Measurements from ENCODE around the gene RIGI. TPM values are rescaled to one million over a fixed set of nuclear protein-coding genes. Genes with fewer than 3 reads are reported as not detected.

RIGI gene
- total RNA-seq, 4 donors from 2014 or later: 6.5 to 10.4 (median 8.4) TPM

DNA sequence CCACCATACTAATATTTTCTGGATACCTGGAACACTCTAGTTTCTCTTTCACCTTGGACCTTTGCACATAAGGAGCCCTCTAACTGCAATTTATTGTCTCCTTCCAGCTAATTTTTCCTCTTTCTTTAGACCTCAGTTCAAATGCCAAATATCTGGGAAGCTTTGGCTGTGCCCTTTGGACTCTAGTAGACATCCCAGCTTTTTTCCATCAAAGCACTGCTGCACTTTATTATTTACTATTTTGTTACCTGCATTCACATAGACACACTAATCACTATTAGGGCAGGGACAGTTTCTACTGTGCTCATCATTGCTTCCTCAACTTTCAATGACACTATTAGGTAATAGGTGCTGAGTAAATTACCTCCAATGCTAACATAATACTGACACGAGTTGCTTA lies 2.1 kb downstream of the RIGI start:
- Histone ChIP-seq H3K4me1 (peaks cover 9 to 37% (median 16%) of the 10 kb centered on the region in 3 donors), H3K4me3 (no peak overlapping the region), H3K27ac (no peak overlapping the region), H3K36me3 (no peaks in the 10 kb centered on the region), H3K27me3 (no peaks in the 10 kb centered on the region), H3K9me3 (no peaks in the 10 kb centered on the region)
- no peak for TF ChIP-seq POLR2A (IDR thresholded peaks at IDR 0.05)
- TF ChIP-seq, protein P1, sequence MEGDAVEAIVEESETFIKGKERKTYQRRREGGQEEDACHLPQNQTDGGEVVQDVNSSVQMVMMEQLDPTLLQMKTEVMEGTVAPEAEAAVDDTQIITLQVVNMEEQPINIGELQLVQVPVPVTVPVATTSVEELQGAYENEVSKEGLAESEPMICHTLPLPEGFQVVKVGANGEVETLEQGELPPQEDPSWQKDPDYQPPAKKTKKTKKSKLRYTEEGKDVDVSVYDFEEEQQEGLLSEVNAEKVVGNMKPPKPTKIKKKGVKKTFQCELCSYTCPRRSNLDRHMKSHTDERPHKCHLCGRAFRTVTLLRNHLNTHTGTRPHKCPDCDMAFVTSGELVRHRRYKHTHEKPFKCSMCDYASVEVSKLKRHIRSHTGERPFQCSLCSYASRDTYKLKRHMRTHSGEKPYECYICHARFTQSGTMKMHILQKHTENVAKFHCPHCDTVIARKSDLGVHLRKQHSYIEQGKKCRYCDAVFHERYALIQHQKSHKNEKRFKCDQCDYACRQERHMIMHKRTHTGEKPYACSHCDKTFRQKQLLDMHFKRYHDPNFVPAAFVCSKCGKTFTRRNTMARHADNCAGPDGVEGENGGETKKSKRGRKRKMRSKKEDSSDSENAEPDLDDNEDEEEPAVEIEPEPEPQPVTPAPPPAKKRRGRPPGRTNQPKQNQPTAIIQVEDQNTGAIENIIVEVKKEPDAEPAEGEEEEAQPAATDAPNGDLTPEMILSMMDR (IDR thresholded peaks at IDR 0.05): no peak
- DNase-seq: no peak
- intact Hi-C loops (cut with DNase I): no loop called here
- 63 to 65% methylated on average over 1 of the region's 1 CpG for WGBS, 2 donors

DNA sequence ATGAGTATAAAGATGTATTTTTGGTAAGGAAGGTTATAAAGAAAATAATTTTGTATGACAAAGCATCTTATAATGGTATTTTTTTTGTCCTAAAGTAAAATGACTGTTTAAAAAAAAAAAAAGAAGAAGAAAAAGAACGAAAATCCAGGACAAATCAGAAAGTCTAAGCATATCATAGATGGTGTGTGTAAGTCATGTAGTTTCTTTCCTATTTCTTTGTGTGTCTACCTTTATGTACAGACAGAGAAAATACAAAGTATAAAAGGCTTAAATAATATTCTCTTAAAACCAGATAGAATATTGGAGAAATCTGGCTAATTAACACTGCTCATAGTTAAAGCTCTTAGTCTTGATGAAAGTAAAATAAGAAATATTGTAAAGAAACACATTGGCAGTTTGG lies 7.7 kb downstream of the RIGI start:
- H3K27me3 ChIP-seq: no peaks in the 10 kb centered on the region
- H3K4me1 ChIP-seq: peaks cover 0 to 4% (median 4%) of the 10 kb centered on the region in 3 donors
- no peak for TF ChIP-seq POLR2A (IDR thresholded peaks at IDR 0.05)
- TF ChIP-seq, protein P1 (IDR thresholded peaks at IDR 0.05): no peak
- 96 to 100% methylated on average over 1 of the region's 1 CpG for WGBS, 2 donors
- H3K4me3 ChIP-seq: no peak overlapping the region
- no peaks in the 10 kb centered on the region for H3K36me3 ChIP-seq
- no peak overlapping the region for H3K27ac ChIP-seq
- intact Hi-C loops (cut with DNase I): no loop called here
- H3K9me3 ChIP-seq: no peaks in the 10 kb centered on the region
- DNase-seq: no peak

DNA sequence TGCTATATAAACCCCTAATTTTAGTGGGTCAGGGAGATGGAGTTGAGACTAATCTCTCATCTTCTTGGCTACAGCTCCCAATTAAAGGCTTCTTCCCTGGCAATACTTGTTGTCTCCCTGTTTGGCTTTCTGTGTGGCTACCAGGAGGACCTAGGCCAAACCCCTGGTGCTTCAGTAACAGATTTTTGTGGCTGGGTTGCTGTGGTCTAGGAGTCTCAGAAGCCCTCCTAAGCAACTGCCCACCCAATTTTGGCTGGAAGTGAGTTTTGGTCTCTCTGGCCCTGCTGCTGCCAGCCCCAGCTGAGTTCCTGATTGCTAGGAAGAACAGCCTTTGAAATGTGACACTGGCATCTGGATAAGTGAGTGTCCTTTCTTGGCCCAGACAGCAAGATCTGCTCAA lies 9.8 kb downstream of the RIGI start:
- peak overlapping the region in 1 of 4 donors; percentile 14 for H3K27ac ChIP-seq
- no peak for DNase-seq
- intact Hi-C loops (cut with DNase I): no loop called here

DNA sequence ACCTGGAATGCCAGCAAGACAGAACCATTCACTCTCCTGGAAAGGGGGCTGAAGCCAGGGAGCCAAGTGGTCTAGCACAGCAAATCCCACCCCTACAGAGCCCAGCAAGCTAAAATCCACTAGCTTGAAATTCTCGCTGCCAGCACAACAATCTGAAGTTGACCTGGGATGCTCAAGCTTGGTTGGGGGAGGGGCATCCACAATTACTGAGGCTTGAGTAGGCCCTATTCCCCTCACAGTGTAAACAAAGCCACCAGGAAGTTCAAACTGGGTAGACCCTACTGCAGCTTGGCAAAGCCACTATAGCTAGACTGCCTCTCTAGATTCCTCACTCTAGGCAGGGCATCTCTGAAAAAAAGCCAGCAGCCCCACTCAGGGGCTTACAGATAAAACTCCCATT lies 17.3 kb downstream of the RIGI start:
- intact Hi-C loops (cut with DNase I): no loop called here
- TF ChIP-seq, protein P1 (IDR thresholded peaks at IDR 0.05): no peak
- no peak for TF ChIP-seq POLR2A (IDR thresholded peaks at IDR 0.05)
- Histone ChIP-seq H3K4me3 (no peak overlapping the region), H3K27ac (no peak overlapping the region), H3K9me3 (no peaks in the 10 kb centered on the region), H3K4me1 (peaks cover 0 to 25% (median 0%) of the 10 kb centered on the region in 3 donors), H3K27me3 (no peaks in the 10 kb centered on the region), H3K36me3 (no peaks in the 10 kb centered on the region)
- WGBS, 2 donors: no CpG with 5 or more reads among the region's 1 CpG
- no peak for DNase-seq

More for the DNA sequence above, 9.8 kb downstream of the RIGI start:
- no peak for TF ChIP-seq POLR2A (IDR thresholded peaks at IDR 0.05)
- TF ChIP-seq, protein P1 (IDR thresholded peaks at IDR 0.05): no peak
- peaks cover 0 to 4% (median 4%) of the 10 kb centered on the region in 3 donors for H3K4me1 ChIP-seq
- no peak overlapping the region for H3K4me3 ChIP-seq
- no peaks in the 10 kb centered on the region for H3K36me3 ChIP-seq
- no peaks in the 10 kb centered on the region for H3K27me3 ChIP-seq
- H3K9me3 ChIP-seq: no peaks in the 10 kb centered on the region

DNA sequence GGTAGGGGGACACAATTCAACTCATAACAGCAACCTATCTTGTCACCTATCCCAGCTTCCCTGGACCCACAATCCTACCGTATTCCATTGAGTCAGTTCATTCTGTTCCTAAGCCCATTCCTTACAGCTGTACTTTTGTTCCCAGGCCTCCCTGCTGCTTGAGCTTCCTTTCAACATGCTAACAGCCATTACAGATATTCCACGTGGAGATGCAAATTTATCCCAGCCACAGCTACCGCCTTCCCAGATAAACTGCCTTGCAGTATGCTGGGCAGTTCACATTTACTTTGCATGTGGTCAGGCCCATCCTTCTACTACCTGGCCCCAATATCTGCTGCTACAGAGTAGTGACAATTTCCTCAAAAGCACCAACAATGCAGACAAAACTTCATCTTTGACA lies 23.0 kb downstream of the RIGI start:
- Histone ChIP-seq H3K4me1 (peaks cover 0 to 19% (median 0%) of the 10 kb centered on the region in 3 donors), H3K27ac (peak overlapping the region; percentile 22 to 60 (median 32)), H3K4me3 (no peak overlapping the region), H3K9me3 (peaks cover 0 to 6% (median 0%) of the 10 kb centered on the region in 3 donors), H3K36me3 (peaks cover 0 to 25% (median 0%) of the 10 kb centered on the region in 3 donors), H3K27me3 (no peaks in the 10 kb centered on the region)
- no peak for TF ChIP-seq POLR2A (IDR thresholded peaks at IDR 0.05)
- TF ChIP-seq, protein P1 (IDR thresholded peaks at IDR 0.05): no peak
- 72 to 91% methylated on average over 3 of the region's 3 CpGs for WGBS, 2 donors
- intact Hi-C loops (cut with DNase I): no loop called here
- DNase-seq: no peak

Data from esophagus squamous epithelium (tissue), 5 donors.